Stimulated activated CD4-positive, alpha-beta T cell treated with anti-CD3 and anti-CD28 coated beads, TNF-alpha, amount 100 ng/mL, for 1 hour (primary cell): ENCODE data around the gene MLF1.
A peak's percentile ranks its signal among the peaks of the same experiment; 100 is the strongest.

Experiments
- DNase-seq, 3 donors: peaks; one replicate each; pipeline ENCODE4 v3.0.0-alpha.2; 2020; ENCODE audit warnings: low read depth in 3 of 3, low spot score in 1 of 3

Gene MLF1

GRCh38 chr3:158573714-158574113 lies 2.7 kb downstream of the MLF1 start:
- no peak for DNase-seq

- DNase-seq: no peak
Observed at GRCh38 chr3:158574646-158575045, 3.7 kb downstream of the MLF1 start.

- DNase-seq: no peak
Observed at GRCh38 chr3:158590223-158590622, 19.2 kb downstream of the MLF1 start.

- DNase-seq: no peak
Observed at GRCh38 chr3:158600787-158601186, 29.8 kb downstream of the MLF1 start.

DNA sequence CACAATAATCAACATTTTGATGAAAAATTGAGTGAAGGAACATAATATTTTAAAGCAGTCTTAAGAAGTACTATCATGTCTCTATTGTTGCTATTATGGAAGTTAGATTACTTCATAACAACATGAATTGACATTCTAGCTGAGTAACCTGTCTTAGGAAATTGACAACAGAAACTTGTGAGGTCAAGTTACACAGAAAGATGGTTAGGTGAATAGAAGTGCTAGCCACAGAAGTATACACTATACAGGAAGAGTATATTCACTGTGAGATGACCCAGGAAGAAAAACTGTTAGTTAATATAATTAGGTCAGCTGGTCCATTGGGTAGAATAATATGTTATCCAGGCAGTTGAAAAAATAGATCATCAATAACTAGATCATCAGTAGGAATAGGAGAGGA lies 31.2 kb downstream of the MLF1 start:
- no peak for DNase-seq

DNA sequence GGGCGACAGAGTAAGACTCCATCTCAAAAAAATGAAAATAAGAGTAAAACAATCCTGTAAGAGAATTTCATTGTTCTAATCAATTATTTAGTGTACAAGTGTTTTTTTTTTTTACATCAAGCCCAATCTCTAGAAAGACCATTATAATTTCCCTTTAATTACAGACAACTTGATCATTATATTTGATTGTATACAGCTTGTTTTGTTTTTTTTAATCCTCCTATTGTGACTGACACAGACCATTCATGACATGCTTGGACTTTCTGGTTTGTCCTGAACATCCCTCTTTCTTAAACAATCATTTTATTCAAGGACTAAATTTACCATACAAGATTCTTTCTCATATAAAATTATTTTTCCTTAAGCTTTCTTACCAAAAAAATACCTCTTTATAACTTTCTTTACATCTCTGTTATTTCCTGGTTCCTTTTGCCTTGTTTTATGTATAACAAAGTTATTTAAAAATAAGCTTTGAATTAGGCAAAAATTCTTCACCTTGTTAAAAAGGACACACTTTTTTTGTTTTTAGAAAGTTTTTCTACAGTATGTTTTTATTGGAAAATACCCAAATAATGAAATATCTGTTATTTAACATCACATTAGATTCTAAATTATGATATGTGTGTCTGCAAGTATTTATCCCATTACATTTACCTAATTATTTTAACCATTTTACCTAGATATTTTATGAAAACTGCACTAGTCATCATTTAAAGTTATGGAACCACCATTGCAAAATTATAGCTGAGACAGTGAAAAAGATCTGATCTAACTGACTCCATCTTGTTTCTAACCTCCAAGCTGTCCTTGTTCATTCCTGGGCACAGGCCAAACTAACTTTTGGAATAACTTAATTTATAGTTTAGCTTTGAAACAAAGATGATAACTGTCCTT lies 47.2 kb downstream of the MLF1 start:
- no peak for DNase-seq

DNA sequence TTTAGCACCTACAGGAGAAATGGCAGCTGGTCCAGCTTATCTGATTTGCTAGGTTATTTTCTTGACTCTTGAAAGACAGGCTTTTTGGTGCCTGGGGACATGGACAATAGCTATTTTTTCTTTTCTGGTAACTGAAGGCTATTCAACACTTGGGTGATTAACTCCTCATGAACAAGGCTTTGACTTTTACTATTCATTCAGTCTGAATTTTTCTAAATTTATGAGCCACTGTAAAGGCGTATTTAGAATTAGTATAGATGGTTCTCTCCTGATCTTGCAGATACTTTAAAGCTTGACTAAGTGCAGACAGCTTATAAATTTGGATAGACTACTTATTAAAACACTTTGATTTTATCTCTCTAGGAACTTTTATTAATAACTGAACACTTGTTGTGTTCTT lies 54.9 kb downstream of the MLF1 start:
- no peak for DNase-seq

DNA sequence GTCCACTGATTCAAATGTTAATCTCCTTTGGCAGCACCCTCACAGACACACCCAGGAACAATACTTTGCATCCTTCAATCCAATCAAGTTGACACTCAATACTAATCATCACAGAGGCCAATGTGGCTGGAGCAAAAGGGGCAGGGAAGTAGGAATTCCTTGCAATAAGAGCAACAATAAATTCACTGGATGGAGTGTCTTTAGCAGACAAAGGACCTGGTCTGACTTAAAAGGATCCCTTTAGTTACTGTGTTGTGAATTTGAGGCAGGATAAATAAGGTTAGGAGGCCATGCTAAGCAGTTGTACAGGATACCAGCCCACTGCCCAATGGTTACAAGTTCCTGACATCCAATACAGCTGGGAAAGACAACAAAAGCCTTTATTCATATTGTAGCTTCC lies 61.0 kb downstream of the MLF1 start:
- DNase-seq: no peak

- no peak for DNase-seq
Observed at GRCh38 chr3:158640646-158641045, 69.7 kb downstream of the MLF1 start.

DNA sequence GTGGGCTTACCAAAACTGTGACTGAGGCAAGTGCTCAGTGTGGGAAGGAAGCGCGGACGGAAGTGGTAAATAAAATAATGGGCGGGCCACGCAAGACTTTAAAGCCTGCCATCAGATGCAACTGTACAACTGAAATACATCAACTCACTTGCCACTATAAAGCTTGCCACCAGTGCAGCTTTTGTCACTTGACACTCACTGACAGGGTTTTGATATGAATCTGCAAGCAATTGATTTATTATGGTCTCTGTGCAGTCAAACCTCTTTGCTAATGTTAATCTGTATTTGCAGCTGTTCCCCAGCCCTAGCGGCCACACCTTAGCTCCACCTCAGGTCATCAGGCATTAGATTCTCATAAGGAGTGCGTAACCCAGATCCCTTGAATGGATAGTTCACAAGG lies 71.0 kb downstream of the MLF1 start:
- DNase-seq: no peak

- DNase-seq: no peak
Observed at GRCh38 chr3:158642474-158643210, 71.6 kb downstream of the MLF1 start.

DNA sequence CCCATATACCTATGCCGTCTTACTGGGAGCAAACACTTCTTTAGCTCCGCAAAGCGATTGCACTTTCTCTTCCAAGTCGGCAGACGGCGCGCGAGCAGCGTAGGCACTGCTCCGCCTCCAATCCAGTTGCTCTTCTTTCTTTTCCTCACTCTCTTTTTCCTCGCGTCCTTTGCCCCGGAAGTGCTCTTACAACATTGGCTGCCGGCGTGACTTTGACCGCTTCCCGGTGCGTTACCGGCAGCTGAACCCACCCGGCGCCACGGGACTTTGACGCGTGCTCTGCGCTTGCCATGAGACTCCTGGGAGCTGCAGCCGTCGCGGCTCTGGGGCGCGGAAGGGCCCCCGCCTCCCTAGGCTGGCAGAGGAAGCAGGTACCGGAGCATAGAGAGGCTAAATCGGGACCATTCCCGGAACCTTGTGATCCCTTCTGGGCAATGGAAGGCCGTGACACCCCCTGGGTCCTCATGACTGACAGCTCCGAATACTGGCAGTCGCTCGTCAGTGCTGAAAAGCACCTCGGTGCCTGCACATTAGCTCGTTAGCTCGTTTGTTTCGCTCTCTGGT lies 73.4 kb downstream of the MLF1 start, which contains the start of gene GFM1:
GFM1 (plus strand) TSS at position 183 of the 564 bp plus-strand sequence; CDS start at position 291, 108 bp downstream.
- peak; percentile 71 to 75 (median 73) for DNase-seq

- no peak for DNase-seq
Observed at GRCh38 chr3:158649791-158650190, 78.8 kb downstream of the MLF1 start.

- DNase-seq: no peak
Observed at GRCh38 chr3:158651192-158651591, 80.2 kb downstream of the MLF1 start.

DNA sequence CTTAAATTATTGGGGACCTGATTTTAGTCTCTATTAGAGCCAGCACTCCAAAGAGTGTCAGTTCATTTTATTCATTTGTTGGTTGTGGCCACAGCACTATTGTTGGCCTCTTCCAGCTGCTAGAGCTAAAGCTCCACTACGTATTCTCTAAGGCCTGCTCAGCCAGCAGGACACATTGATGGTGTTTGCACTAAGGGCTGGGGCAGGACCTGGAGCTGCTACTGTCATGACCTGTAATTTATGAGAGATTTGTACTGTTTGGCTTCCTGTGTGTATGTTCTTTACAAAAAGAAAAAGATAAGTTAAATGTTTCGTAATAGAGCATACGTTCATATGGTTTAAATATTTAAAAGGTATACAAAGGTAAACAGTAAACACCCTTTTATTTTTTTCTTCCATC lies 81.5 kb downstream of the MLF1 start:
- DNase-seq: no peak
